GM12801 (cell line): ENCODE measurements around the gene ZMYM3.

Experiments used
- CTCF ChIP-seq: IDR thresholded peaks from one replicate; pipeline ENCODE4 v1.5.1; 2011; ENCODE audit warnings: control low read depth; ENCODE audit not compliant: insufficient read length; ENCODE audit errors: extremely low read depth

The ZMYM3 gene

GRCh38 chrX:71285929-71286328 lies 32.0 kb upstream of the ZMYM3 start:
- no peak for TF ChIP-seq CTCF

GRCh38 chrX:71283403-71284143 lies 29.6 kb upstream of the ZMYM3 start, which contains the start of gene NONO:
Gene NONO, plus strand, starts transcription at chrX:71283635. Its CDS starts 7,003 bp downstream, at chrX:71290638.
- no peak for TF ChIP-seq CTCF

- no peak for TF ChIP-seq CTCF
Measured at GRCh38 chrX:71282514-71283402, 28.8 kb upstream of the ZMYM3 start.

DNA sequence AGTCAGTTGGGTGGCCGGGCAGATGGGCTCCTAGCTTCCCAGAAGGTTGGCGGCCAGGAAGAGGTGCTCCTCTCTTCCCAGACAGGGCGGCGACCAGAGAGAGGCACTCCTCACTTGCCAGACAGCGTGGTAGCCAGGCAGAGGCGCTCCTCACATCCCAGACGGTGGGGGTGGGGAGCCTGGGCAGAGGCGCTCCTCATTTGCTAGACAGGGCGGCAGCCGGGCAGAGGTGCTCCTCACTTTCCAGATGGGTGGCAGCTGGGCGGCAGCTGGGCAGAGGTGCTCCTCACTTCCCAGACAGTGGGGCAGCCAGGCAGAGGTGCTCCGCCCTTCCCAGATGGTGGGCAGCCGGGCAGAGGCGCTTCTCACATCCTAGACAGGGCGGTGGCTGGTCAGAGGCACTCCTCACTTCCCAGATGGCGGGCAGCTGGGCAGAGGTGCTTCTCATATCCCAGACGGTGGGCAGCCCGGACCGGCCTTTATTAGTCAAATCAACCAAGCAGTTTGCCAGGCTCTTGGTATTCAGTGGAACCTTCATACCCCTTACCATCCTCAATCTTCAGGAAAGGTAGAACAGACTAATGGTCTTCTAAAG lies 16.0 kb upstream of the ZMYM3 start:
- TF ChIP-seq CTCF: no peak

DNA sequence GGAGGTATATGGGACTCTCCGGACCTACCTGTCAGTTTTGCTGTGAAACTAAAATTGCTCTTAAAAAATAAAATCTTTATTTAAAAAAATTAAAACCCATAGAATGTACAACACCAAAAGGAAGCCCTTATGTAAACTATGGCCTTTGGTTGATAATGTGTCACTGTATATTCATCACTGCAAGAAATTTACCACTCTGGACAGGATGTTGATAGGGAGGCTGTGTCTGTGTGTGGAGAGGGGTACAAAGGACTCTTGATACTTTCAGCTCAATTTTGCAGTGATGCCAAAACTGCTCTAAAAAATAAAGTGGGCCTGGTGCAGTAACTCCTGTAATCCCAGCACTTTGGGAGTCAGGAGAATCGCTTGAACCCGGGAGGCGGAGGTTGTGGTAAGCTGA lies 2.9 kb upstream of the ZMYM3 start:
- no peak for TF ChIP-seq CTCF

DNA sequence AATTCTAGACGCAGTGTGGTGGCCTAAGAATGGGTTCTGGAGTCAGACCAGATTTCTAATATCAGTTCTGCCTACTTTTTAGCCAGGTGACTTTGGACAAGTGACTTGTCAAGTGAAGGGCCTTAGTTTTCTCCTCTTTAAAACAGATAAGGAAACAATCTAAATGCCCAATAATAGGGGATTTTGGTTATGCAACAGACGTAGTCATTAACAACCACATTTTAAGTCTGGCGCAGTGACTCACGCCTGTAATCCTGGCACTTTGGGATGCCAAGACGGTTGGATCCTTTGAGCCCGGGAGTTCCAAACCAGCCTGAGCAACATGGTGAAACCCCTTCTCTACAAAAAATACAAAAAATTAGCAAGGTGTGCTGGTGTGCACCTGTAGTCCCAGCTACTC lies 2.1 kb upstream of the ZMYM3 start:
- TF ChIP-seq CTCF: no peak
